GM12878 (cell line): ENCODE data around the gene ACSS1. TPM values are rescaled to one million over a fixed set of nuclear protein-coding genes. Genes with fewer than 3 reads are reported as not detected.

Source experiments
- ATAC-seq: fragments of 200-7000 bp; cut with Tn5 transposase; 3 replicates; pipeline ENCODE4 v1.9.1; 2020; ENCODE audit warnings: mild to moderate bottlenecking, moderate library complexity
- BruUV-seq: library from RNA; stranded (reverse); fragments of 400-500 nt; replicated peaks from 2 replicates; lab custom pipeline; 2021; lab: Mats Ljungman, UMichigan
- CTCF ChIA-PET: fragments of 300-600 bp; sonication (Branson Sonifier 250); formaldehyde crosslinking; extraction: SDS; loops from one replicate; lab custom pipeline; 2021; ENCODE audit warnings: inconsistent platforms; lab: Yijun Ruan, JAX
- POLR2A ChIA-PET: fragments of 350-600 bp; formaldehyde crosslinking; extraction: SDS; loops from one replicate; lab custom pipeline; 2021; ENCODE audit warnings: inconsistent platforms; lab: Charles Lee
- RAD21 ChIA-PET: fragments of 300-600 bp; sonication (Branson Sonifier 250); formaldehyde crosslinking; loops from one replicate; lab custom pipeline; 2023; ENCODE audit warnings: antibody characterized with exemption; ENCODE audit not compliant: unreplicated experiment; lab: Charles Lee
- SMC1A ChIA-PET: fragments of 300-600 bp; sonication (Branson Sonifier 250); formaldehyde crosslinking; loops from one replicate; lab custom pipeline; 2023; ENCODE audit not compliant: unreplicated experiment, uncharacterized antibody; lab: Charles Lee
- DNase-seq: peaks from one replicate; pipeline ENCODE4 v3.0.0-alpha.2; 2011; ENCODE audit warnings: low read depth, low spot score
- FAIRE-seq: peaks from 3 replicates; lab custom pipeline; 2011; peaks lifted over from hg19 to GRCh38; lab: Jason Lieb, UNC
- H2AFZ ChIP-seq: 2 replicates; pipeline ENCODE4 v1.6.0; 2011; ENCODE audit warnings: low read depth, low read length, control low read depth; ENCODE audit not compliant: control insufficient read depth
- H3K27ac ChIP-seq: 2 replicates; pipeline ENCODE4 v1.5.1; 2011; ENCODE audit warnings: control low read depth; ENCODE audit not compliant: control insufficient read depth, insufficient read depth
- H3K27me3 ChIP-seq, 2 experiments: replicated peaks in 1 of 2; 2 replicates each; pipeline versions ENCODE4 v1.6.0 to v1.6.1; 2011; ENCODE audit warnings: low read length in 1 of 2; ENCODE audit not compliant: control insufficient read depth in 2 of 2, insufficient read depth in 2 of 2
- H3K36me3 ChIP-seq, 2 experiments: 2 replicates each; pipeline ENCODE4 v1.5.1; 2011; ENCODE audit warnings: low read length in 1 of 2; ENCODE audit not compliant: control insufficient read depth in 2 of 2, insufficient read depth in 2 of 2
- H3K4me1 ChIP-seq: 2 replicates; pipeline ENCODE4 v1.6.1; 2011; ENCODE audit warnings: mild to moderate bottlenecking, low read length, moderate library complexity, mixed read lengths; ENCODE audit not compliant: control insufficient read depth, insufficient read depth
- H3K4me2 ChIP-seq: 2 replicates; pipeline ENCODE4 v1.6.0; 2011; ENCODE audit warnings: control low read depth; ENCODE audit not compliant: control insufficient read depth, insufficient read depth
- H3K4me3 ChIP-seq: fragments of 200-600 bp; sonication (generic); 2 replicates; pipeline ENCODE4 v1.5.1; 2016
- H3K79me2 ChIP-seq: 2 replicates; pipeline ENCODE4 v1.6.0; 2011; ENCODE audit warnings: low read length; ENCODE audit not compliant: control insufficient read depth, insufficient read depth
- H3K9ac ChIP-seq: 2 replicates; pipeline ENCODE4 v1.8.0; 2011; ENCODE audit warnings: low read length, control low read depth, mixed read lengths; ENCODE audit not compliant: control insufficient read depth, insufficient read depth
- H3K9me3 ChIP-seq: replicated peaks from 3 replicates; pipeline ENCODE4 v1.5.1; 2011; ENCODE audit warnings: mild to moderate bottlenecking, low read length; ENCODE audit not compliant: control insufficient read depth, insufficient read depth
- H4K20me1 ChIP-seq: 2 replicates; pipeline ENCODE4 v1.6.0; 2011; ENCODE audit not compliant: control insufficient read depth, insufficient read depth
- BHLHE40 ChIP-seq, 2 experiments: fragments of 450-650 bp in 1 of 2; IDR thresholded peaks; 2 replicates each; pipeline ENCODE4 v1.6.1; 2011 to 2017; ENCODE audit warnings: low read depth in 2 of 2, borderline replicate concordance in 1 of 2, improper control_type of control experiment in 1 of 2, low read length in 1 of 2, mild to moderate bottlenecking in 1 of 2
- BMI1 ChIP-seq: fragments of 450-650 bp; IDR thresholded peaks from 2 replicates; pipeline ENCODE4 v1.6.1; 2016; ENCODE audit warnings: mild to moderate bottlenecking, moderate library complexity, borderline replicate concordance
- CBX3 ChIP-seq: fragments of 200-600 bp; sonication (generic); IDR thresholded peaks from 2 replicates; pipeline ENCODE4 v1.6.1; 2016; ENCODE audit warnings: low read depth, borderline replicate concordance
- CBX5 ChIP-seq: sonication (generic); IDR thresholded peaks from 2 replicates; pipeline ENCODE4 v1.6.1; 2016; ENCODE audit warnings: low read depth, moderate library complexity, mild to moderate bottlenecking, inconsistent platforms
- E2F8 ChIP-seq: fragments of 450-650 bp; IDR thresholded peaks from 2 replicates; pipeline ENCODE4 v1.6.1; 2018; ENCODE audit warnings: mild to moderate bottlenecking, low read depth, moderate library complexity; ENCODE audit not compliant: partially characterized antibody
- ESRRA ChIP-seq: IDR thresholded peaks from 2 replicates; pipeline ENCODE4 v1.6.1; 2012; ENCODE audit warnings: mild to moderate bottlenecking, low read length, improper control_type of control experiment
- FOS ChIP-seq: IDR thresholded peaks from 3 replicates; pipeline ENCODE4 v1.6.1; 2011; ENCODE audit warnings: borderline replicate concordance; ENCODE audit not compliant: insufficient read length; ENCODE audit errors: extremely low read depth
- MYB ChIP-seq: fragments of 150-350 bp; IDR thresholded peaks from 2 replicates; pipeline ENCODE4 v1.6.1; 2014; ENCODE audit warnings: mild to moderate bottlenecking, low read depth, low read length, borderline replicate concordance
- STAT3 ChIP-seq: IDR thresholded peaks from 2 replicates; pipeline ENCODE4 v1.6.1; 2011; ENCODE audit warnings: low read depth, low read length, improper control_type of control experiment
- TARDBP ChIP-seq: IDR thresholded peaks from 2 replicates; pipeline ENCODE4 v1.6.1; 2016; ENCODE audit warnings: borderline replicate concordance
- ZSCAN29 ChIP-seq: fragments of 450-650 bp; IDR thresholded peaks from 2 replicates; pipeline ENCODE4 v1.6.1; 2017; ENCODE audit warnings: mild to moderate bottlenecking, moderate library complexity
- WGBS: methylation state at CpG from one replicate; pipeline ENCODE4 v1.1.6; 2016; ENCODE audit warnings: low lambda C conversion rate; ENCODE audit not compliant: insufficient replicate concordance, insufficient coverage; ENCODE audit errors: missing lambda C conversion rate; 5-methylcytosine and 5-hydroxymethylcytosine counted together
- in situ Hi-C: fragments of 300-500 bp; cut with MboI; formaldehyde crosslinking; loops from 9 replicates; pipeline ENCODE4 v1.14.3; 2018; ENCODE audit warnings: mixed read lengths
- intact Hi-C: fragments of 100-400 bp; cut with micrococcal nuclease; formaldehyde crosslinking; loops from one replicate; pipeline ENCODE4 v1.14.2; 2022; ENCODE audit not compliant: unreplicated experiment
- polyA plus RNA-seq, 11 experiments: library from polyadenylated mRNA; depleted of rRNA in 4 of 11; unstranded in 6 of 11; stranded (reverse) in 5 of 11; fragments of >200 nt; fragmentation: Nextera tagmentation in 4 of 11; fragmentation: Illumina TruSeq in 1 of 11; extraction: Ambion mirVana in 4 of 11; extraction: Trizol in 1 of 11; gene quantifications; 1 replicate in 1 of 11; 2 replicates in 10 of 11; pipeline versions ENCODE4 v1.2.1 to v1.2.3, GENCODE V29; 2011 to 2016; ENCODE audit warnings: inconsistent platforms in 2 of 11, missing spikeins in 2 of 11, low read depth in 1 of 11
- total RNA-seq, 4 experiments: library from RNA; depleted of rRNA in 3 of 4; stranded (reverse); fragments of >200 nt in 3 of 4; fragmentation: Illumina TruSeq in 1 of 4; extraction: Trizol in 1 of 4; gene quantifications; 2 replicates each; pipeline versions ENCODE4 v1.2.1 to v1.2.3, GENCODE V29; 2013 to 2021

Gene ACSS1
- total and polyA plus RNA-seq, 10 of the 15 experiments (the other 5 are each of a cell fraction or from before 2014, with no cell fraction given): 1.3 to 44.9 (median 31.1) TPM

GRCh38 chr20:24998121-24998520 lies 59.8 kb downstream of the ACSS1 start:
- FAIRE-seq (no peak), DNase-seq (no peak), ATAC-seq (no peak)
- Histone ChIP-seq H2AFZ (no peak overlapping the region), H3K9ac (no peak overlapping the region), H3K79me2 (no peaks in the 10 kb centered on the region), H3K27ac (no peak overlapping the region), H3K4me1 (no peaks in the 10 kb centered on the region), H3K9me3 (no peaks in the 10 kb centered on the region), H3K4me2 (no peak overlapping the region), H3K36me3 (no peaks in the 10 kb centered on the region), H3K4me3 (no peak overlapping the region), H4K20me1 (no peaks in the 10 kb centered on the region), H3K27me3 (no peaks in the 10 kb centered on the region)
- ChIA-PET CTCF (interaction anchor here (0.8 to 13.8 kb wide), 4 partner anchors 62 to 401 kb away, joined by 3 to 244 read pairs (median 4); partner anchors contain the start of gene ACSS1), POLR2A (interaction anchor here (0.6 to 1.1 kb wide), 3 partner anchors 43 to 64 kb away, joined by 3 read pairs; no protein-coding TSS in a partner anchor), RAD21 (interaction anchor here (1.0 to 2.1 kb wide), 2 partner anchors 38 to 67 kb away, joined by 3 to 14 read pairs; no protein-coding TSS in a partner anchor), SMC1A (interaction anchor here (0.7 to 2.1 kb wide), 4 partner anchors 24 to 77 kb away, joined by 3 to 7 read pairs (median 3); no protein-coding TSS in a partner anchor)
- no TSS peak for BruUV-seq
- 64% methylated on average over 3 of the region's 3 CpGs for WGBS
- intact Hi-C loops (loop anchor here (5.0 kb wide), 1 partner anchor 289 kb away; no protein-coding TSS in a partner anchor), in situ Hi-C loops (no loop called here)
- no peak for TF ChIP-seq BMI1
- TF ChIP-seq CBX5: no peak
- TF ChIP-seq TARDBP: no peak
- no peak for TF ChIP-seq E2F8
- TF ChIP-seq STAT3: no peak
- no peak for TF ChIP-seq ESRRA
- no peak for TF ChIP-seq BHLHE40 (IDR thresholded peaks at IDR 0.05; ENCODE audit: borderline replicate concordance in 1 of 2, low read depth in 2 of 2, low read length in 1 of 2)
- TF ChIP-seq FOS: no peak
- TF ChIP-seq MYB: no peak
- no peak for TF ChIP-seq ZSCAN29
- TF ChIP-seq CBX3: no peak
- TF ChIP-seq, all 136 proteins: peak for 0
